Mesodermal cell (in vitro differentiated cells): ENCODE measurements around the gene ADGRD2.

Source experiments
- H3K27ac ChIP-seq: 2 replicates; pipeline ENCODE4 v1.7.0; 2013; ENCODE audit warnings: mild to moderate bottlenecking, low read depth, low read length, moderate library complexity; ENCODE audit not compliant: severe bottlenecking
- H3K36me3 ChIP-seq: 2 replicates; pipeline ENCODE4 v1.7.1; 2013; ENCODE audit warnings: mild to moderate bottlenecking, low read length, moderate library complexity; ENCODE audit not compliant: control insufficient read depth, insufficient read depth
- H3K4me1 ChIP-seq: one replicate; pipeline ENCODE4 v1.7.1; 2013; ENCODE audit warnings: mild to moderate bottlenecking, low read length; ENCODE audit not compliant: insufficient read depth, control insufficient read depth, poor library complexity, severe bottlenecking
- H3K4me3 ChIP-seq: 2 replicates; pipeline ENCODE4 v1.7.0; 2013; ENCODE audit warnings: low read length, control low read depth, mild to moderate bottlenecking; ENCODE audit not compliant: insufficient read depth, poor library complexity, severe bottlenecking; ENCODE audit errors: extremely low read depth
- H3K9me3 ChIP-seq: 2 replicates; pipeline ENCODE4 v1.7.1; 2013; ENCODE audit warnings: mild to moderate bottlenecking, low read length, moderate library complexity; ENCODE audit not compliant: control insufficient read depth
- WGBS, 2 experiments: methylation state at CpG; one replicate each; pipeline ENCODE4 v1.1.5; 2013; ENCODE audit warnings: missing lambda C conversion rate in 2 of 2; ENCODE audit not compliant: insufficient coverage in 2 of 2; 5-methylcytosine and 5-hydroxymethylcytosine counted together

Gene ADGRD2

DNA sequence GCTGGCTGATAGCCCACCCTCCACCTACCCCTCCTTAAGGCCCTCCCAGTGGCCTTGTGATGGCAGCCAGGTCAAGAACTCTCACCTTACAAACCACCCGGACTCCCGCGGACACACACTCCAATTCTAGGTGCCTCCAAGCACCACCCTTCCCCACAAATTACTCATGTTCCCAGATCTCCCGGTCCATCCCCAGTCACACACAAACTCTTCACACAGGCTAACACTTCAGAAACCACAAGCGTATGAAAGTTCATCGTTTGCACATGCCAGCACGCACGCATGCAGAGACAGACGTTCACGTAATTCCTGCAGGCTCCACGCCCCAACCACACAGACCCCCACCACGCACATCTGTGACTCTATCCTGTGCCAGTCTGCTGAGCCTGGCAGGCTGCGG, 39.0 kb downstream of the ADGRD2 start:
- Histone ChIP-seq H3K4me1 (no peaks in the 10 kb centered on the region), H3K4me3 (no peak overlapping the region), H3K9me3 (no peaks in the 10 kb centered on the region), H3K27ac (no peak overlapping the region), H3K36me3 (no peaks in the 10 kb centered on the region)
- WGBS, 2 experiments: 93 to 95% methylated on average over 11 to 13 of the region's 13 CpGs

DNA sequence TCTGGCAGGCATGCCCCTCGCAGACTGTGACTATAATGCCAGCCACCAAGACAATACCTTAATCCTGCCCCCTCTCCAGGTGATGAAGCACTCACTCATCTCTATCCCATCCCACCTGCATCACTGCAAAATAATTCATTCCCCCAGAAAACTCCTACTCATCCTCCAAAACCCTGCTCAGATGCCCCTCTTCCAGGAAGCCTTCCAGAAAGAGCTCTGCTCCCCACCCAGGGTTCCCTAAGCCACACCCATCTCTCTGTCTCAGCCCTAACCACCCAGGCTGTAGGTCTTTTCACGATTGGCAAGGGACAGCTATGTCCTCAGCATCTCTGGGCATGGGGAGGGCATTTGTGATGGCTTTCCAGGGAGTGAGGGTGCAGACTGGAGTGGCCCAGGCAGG, 39.8 kb downstream of the ADGRD2 start:
- WGBS, 2 experiments: 86 to 100% methylated on average over 1 of the region's 2 CpGs
- Histone ChIP-seq H3K36me3 (no peaks in the 10 kb centered on the region), H3K4me1 (no peaks in the 10 kb centered on the region)

DNA sequence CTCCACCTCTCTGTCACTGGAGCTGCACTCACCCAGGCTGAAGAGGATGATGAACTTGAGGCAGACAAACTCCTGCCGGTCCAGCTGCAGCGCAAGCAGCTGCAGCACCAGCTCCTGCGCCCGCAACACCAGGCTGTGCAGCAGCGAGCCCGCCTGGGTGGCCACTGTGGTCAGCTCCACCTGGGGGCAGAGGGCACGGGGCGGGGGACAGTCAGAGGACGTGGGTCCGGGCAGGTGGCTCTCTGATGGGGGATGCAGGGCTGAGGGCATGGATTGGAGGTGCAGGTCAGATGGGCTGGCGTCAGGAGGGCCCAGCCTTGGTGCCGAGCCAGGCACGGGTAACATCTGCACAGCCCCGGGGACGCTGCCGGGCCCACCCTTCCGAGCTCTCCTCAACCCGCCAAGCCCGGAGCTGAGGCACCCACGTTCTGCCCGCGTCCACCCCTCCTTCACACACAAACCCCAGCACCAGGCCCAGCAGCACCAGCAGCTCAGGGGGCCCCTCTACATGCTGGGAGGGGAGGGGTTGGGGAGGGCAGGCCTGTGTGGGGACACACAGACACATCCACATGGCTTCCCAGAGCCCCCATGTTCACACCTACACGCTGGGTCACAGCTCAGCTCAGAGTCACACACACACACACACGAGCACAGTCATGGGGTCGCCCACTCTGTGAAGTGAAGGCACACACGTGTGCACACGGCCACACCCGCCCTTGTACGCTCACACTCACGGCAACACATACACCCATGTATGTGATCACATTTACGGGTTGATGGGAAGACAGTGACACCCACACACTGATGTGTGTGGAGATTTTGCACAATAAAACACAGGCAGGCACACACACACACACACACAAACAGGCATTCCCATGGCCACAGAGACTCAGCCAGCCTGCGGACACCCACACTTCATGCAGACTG, 41.1 kb downstream of the ADGRD2 start:
- Histone ChIP-seq H3K36me3 (no peaks in the 10 kb centered on the region), H3K4me3 (no peak overlapping the region), H3K4me1 (no peaks in the 10 kb centered on the region), H3K9me3 (no peaks in the 10 kb centered on the region), H3K27ac (no peak overlapping the region)
- WGBS, 2 experiments: 92 to 93% methylated on average over 18 to 23 of the region's 32 CpGs

More for the DNA sequence above, 39.8 kb downstream of the ADGRD2 start:
- H3K4me3 ChIP-seq: no peak overlapping the region
- H3K27ac ChIP-seq: no peak overlapping the region
- H3K9me3 ChIP-seq: no peaks in the 10 kb centered on the region

DNA sequence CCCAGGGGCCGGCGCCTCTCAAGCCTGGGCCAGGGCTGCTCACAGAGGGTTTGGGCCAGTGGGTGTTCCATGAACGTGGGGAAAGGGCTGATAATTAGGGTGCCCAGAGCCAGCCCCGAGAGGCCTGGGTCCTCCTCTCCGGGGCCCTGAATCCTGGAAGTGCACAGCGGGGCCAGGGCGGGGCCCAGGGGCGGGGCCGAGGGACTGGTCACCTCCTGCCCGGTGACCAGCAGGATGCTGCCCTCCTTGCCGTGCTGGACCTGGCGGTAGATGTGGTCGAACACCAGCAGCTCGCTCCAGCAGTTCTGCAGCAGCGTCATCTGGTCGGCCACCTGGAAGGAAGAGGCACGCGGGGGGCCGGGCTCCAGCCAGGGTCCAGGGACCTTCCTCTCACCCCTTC, 42.6 kb downstream of the ADGRD2 start:
- no peak overlapping the region for H3K4me3 ChIP-seq
- no peaks in the 10 kb centered on the region for H3K9me3 ChIP-seq
- H3K27ac ChIP-seq: no peak overlapping the region
- WGBS, 2 experiments: 83 to 84% methylated on average over 16 to 17 of the region's 19 CpGs
- no peaks in the 10 kb centered on the region for H3K36me3 ChIP-seq
- H3K4me1 ChIP-seq: no peaks in the 10 kb centered on the region

DNA sequence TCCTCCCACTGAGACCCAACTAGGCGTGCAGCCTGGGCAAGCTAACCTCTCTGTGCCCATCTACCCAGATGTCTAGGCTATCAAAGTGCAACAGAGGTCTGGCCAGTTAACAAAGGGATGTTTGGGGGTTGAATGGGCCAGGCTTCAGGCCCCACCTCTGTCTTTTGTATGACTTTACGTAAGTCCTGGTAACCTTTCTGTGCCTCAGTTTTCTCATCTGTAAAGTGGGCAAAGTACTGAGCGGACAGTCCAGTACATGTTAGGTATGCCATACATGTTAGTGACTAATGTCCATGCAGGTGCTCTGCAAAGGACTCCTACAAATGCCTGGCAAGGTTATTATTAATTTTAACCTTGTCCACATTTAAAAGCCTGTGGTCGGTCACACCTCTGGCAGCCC, 43.0 kb downstream of the ADGRD2 start:
- Histone ChIP-seq H3K4me3 (no peak overlapping the region), H3K36me3 (no peaks in the 10 kb centered on the region), H3K27ac (no peak overlapping the region), H3K4me1 (no peaks in the 10 kb centered on the region), H3K9me3 (no peaks in the 10 kb centered on the region)
- 97 to 98% methylated on average over 3 to 4 of the region's 4 CpGs for WGBS, 2 experiments

DNA sequence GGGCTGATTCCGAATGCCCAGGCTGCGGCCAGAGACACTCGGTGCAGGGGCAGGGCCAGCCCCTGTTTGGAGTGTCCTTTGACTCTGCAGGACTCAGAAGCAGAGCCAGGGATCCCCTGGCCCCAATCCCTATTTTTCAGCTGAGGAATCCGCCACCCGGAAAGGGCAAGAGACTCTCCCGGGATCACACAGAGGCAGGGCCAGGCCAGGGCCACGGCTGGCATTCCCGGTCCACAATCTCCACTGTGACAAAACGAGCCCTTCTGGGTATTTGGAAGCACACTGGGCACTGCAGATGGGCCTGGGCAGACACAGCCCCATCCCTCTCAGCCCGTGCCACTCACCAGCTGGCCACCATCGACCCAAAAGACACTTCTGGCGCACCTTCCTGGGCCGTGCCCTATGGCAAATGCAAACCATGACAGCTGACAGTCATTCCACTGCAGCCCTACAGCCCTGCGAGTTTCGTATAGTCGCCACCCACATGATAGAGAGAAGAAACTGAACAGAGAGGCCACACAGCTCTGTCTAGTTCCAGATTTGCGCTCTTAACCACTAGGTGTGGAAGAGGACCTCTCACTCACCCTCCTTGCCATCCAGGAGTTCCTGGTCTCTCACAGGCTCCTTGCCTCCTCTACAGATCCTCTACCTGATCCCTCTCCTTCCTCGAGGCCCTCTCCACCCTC, 43.7 kb downstream of the ADGRD2 start:
- Histone ChIP-seq H3K9me3 (no peaks in the 10 kb centered on the region), H3K36me3 (no peaks in the 10 kb centered on the region), H3K4me1 (no peaks in the 10 kb centered on the region), H3K27ac (no peak overlapping the region), H3K4me3 (no peak overlapping the region)
- WGBS, 2 experiments: 88 to 92% methylated on average over 17 to 18 of the region's 18 CpGs

DNA sequence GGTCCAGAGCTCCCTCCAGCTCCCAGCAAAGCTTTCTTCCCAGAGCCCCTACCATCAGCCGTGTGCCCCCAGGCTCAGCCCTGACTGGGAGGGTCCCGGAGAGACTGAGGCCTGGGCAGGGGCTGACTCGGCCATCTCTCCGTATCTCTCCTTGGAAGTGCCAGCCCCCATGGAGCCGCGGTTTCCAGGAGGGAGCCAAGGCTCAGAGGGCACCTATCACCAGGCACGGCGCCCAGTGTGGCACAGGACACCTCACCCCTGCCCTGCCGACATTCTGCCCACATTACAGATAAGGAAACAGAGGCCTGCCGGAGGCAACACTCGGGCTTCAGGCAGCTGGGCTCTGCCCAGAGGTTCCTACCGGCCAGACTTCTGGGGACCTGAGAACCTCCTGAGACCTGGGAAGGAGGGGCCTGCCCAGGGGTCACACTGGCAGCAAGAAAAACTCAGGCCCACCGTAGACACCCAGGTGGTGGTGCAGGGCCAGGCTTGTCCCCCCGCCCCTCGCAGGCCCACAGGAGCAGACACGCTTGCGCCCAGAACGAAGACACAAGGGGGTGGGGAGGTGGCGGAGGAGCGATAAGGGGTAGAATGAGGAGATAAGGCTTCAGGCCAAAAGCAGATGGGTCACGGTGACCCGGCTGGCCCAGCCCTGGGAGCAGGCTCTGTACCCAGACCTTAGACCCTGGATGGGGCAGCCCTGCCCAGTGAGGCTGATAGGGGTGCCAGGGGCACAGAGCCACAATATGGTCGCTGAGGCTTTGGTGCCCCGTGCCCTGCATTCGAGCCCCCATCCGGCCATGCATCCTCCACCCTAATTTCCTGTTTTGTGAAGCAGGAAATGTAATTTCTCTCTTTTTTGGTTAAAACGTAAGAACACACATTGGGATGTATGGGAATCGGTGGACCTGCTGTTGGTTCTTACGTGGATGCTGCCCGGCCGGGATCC, 45.1 kb downstream of the ADGRD2 start:
- H3K27ac ChIP-seq: no peak overlapping the region
- no peak overlapping the region for H3K4me3 ChIP-seq
- 94% methylated on average over 18 to 28 of the region's 31 CpGs for WGBS, 2 experiments

DNA sequence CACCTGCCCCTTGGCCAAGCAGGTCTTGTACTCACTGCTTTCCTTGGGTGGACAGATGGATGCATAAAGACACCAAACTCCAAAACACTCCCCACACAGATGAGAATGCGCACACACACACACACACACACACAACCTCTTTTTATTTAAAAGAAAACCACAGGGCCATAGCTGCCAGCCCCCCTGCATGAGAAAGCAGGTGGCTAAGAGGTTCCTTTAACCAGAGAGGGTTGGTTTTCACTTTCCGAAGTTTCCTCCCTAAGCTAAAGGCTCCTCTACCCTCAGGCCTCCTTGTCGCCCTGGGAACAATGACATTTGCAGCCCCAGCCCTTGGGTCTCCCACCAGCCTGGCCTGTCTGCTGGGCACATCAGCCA, 45.8 kb downstream of the ADGRD2 start:
- 64 to 91% methylated on average over 2 to 3 of the region's 3 CpGs for WGBS, 2 experiments
- H3K36me3 ChIP-seq: no peaks in the 10 kb centered on the region
- no peaks in the 10 kb centered on the region for H3K9me3 ChIP-seq
- no peaks in the 10 kb centered on the region for H3K4me1 ChIP-seq
- no peak overlapping the region for H3K27ac ChIP-seq
- H3K4me3 ChIP-seq: no peak overlapping the region

More for the DNA sequence above, 45.1 kb downstream of the ADGRD2 start:
- H3K4me1 ChIP-seq: no peaks in the 10 kb centered on the region
- H3K36me3 ChIP-seq: no peaks in the 10 kb centered on the region
- no peaks in the 10 kb centered on the region for H3K9me3 ChIP-seq

DNA sequence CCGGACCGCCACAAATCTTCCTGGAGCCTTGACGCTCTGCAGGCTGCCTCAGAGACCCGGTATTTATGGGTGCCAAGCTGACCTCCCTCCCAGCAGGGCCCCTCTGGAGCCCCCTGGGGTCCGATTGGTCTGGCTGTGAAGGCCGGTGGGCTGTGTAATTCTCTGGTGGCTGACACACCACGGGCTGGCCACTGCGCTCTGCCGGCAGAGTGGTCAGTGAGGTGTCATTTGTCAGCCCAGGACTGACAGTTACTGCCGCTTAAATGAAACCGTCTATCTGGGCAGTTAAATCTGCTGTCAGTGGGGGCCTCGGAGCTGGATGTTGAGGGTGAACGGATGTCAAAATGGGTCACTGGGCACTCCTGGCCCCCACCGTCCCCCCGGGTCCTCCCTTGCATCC, 46.2 kb downstream of the ADGRD2 start:
- WGBS, 2 experiments: 85 to 86% methylated on average over 12 to 15 of the region's 15 CpGs
- Histone ChIP-seq H3K4me3 (no peak overlapping the region), H3K9me3 (no peaks in the 10 kb centered on the region), H3K27ac (no peak overlapping the region), H3K4me1 (no peaks in the 10 kb centered on the region), H3K36me3 (no peaks in the 10 kb centered on the region)

DNA sequence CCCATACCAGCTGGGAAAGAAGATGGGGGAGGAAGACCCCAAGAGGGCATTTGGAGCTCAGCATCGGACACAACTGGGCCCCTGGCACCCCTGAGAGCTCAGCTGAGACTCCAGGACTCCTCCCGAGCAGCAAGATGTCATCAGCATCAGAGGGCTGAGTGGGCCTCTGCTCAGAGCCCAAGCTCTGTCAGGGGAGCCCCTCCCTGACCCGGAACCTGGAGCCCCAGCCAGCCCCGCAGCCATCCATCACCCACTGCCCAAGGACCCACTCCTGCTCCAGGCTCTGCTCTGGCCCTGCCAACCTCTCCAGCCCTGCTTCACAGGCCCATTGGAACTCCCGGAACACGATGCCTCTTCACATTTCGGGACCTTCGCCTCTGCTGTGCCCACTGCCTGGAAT, 47.2 kb downstream of the ADGRD2 start:
- 91 to 97% methylated on average over 8 of the region's 8 CpGs for WGBS, 2 experiments
- H3K36me3 ChIP-seq: no peaks in the 10 kb centered on the region
- H3K4me1 ChIP-seq: no peaks in the 10 kb centered on the region
- no peak overlapping the region for H3K4me3 ChIP-seq
- H3K9me3 ChIP-seq: no peaks in the 10 kb centered on the region
- no peak overlapping the region for H3K27ac ChIP-seq
